ENCODE data around the gene GCK.

DNA sequence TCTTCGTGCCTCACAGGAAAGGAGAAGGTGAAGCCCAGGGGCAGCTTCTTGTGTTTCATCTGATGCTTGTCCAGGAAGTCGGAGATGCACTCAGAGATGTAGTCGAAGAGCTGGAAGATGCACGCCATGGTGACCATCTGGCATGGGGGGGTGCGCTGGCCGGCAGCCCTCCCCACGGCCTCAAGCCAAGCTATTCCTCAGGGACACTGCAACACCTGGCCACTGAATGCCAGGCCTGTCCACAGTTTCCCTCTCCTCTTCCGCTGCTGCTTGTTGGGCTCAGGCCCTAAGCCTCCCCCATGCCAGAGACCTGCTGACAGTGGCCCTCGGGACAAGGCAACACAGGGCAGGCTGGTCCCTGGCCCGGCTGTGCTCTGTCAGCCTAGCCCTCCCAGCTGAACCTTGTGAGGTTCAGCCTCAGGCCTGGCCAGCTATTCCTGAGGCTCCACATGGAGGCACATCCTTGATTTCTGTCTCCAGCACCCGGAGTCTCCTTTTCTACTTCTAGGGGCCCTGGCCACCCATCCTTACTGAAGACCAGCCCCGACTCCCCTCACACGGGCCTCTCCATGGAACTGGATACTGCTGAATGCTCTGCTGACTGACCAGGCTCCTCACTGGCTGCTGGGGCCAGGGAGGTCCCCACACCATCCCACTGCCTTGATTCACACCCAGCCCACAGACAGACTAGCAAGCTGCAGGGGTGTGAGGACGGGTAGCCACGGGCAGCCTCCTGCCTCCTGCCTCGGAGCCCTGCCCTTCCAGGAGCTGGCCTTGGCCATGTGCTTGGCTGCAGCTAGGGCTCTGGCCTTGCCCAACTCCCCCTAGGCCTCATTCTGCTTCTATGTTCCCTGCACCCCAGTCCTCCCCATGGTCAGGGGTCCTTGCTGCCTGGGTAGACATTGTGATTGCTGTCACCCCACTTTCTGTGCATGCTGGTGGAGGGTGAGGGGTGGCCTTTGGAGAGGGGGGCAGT is 38.0 kb downstream of the GCK start:
- TF ChIP-seq, protein P1, sequence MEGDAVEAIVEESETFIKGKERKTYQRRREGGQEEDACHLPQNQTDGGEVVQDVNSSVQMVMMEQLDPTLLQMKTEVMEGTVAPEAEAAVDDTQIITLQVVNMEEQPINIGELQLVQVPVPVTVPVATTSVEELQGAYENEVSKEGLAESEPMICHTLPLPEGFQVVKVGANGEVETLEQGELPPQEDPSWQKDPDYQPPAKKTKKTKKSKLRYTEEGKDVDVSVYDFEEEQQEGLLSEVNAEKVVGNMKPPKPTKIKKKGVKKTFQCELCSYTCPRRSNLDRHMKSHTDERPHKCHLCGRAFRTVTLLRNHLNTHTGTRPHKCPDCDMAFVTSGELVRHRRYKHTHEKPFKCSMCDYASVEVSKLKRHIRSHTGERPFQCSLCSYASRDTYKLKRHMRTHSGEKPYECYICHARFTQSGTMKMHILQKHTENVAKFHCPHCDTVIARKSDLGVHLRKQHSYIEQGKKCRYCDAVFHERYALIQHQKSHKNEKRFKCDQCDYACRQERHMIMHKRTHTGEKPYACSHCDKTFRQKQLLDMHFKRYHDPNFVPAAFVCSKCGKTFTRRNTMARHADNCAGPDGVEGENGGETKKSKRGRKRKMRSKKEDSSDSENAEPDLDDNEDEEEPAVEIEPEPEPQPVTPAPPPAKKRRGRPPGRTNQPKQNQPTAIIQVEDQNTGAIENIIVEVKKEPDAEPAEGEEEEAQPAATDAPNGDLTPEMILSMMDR (IDR thresholded peaks at IDR 0.05; ENCODE audit: borderline replicate concordance, extremely low read depth, low read length, poor library complexity, severe bottlenecking) = no peak
- no peak for TF ChIP-seq EZH2 (IDR thresholded peaks at IDR 0.05; ENCODE audit: borderline replicate concordance, low read depth, low read length, severe bottlenecking)

All from DND-41 (cell line).